ENCODE measurements around the gene ACAN.

ACAN gene

GRCh38 chr15:88863412-88863811 is 60.2 kb downstream of the ACAN start:
- Histone ChIP-seq H3K27me3 (ENCODE audit: insufficient read depth, low read length) (peaks cover 57% of the 10 kb centered on the region), H3K36me3 (ENCODE audit: insufficient read depth, low read length) (no peaks in the 10 kb centered on the region), H3K27ac (ENCODE audit: low read depth, low read length) (no peak overlapping the region), H2AFZ (ENCODE audit: low read length, unreplicated experiment) (no peak overlapping the region), H3K79me2 (ENCODE audit: control insufficient read depth, insufficient read depth, low read length, unreplicated experiment) (no peaks in the 10 kb centered on the region), H3K4me3 (ENCODE audit: low read depth, low read length) (no peak overlapping the region), H3K4me1 (ENCODE audit: control insufficient read depth, insufficient read depth, low read length, unreplicated experiment) (no peaks in the 10 kb centered on the region)

- Histone ChIP-seq H3K4me3 (ENCODE audit: low read depth, low read length) (no peak overlapping the region), H3K36me3 (ENCODE audit: insufficient read depth, low read length) (no peaks in the 10 kb centered on the region), H3K4me1 (ENCODE audit: control insufficient read depth, insufficient read depth, low read length, unreplicated experiment) (no peaks in the 10 kb centered on the region), H3K27ac (ENCODE audit: low read depth, low read length) (no peak overlapping the region), H2AFZ (ENCODE audit: low read length, unreplicated experiment) (no peak overlapping the region), H3K79me2 (ENCODE audit: control insufficient read depth, insufficient read depth, low read length, unreplicated experiment) (no peaks in the 10 kb centered on the region), H3K27me3 (ENCODE audit: insufficient read depth, low read length) (peaks cover 57% of the 10 kb centered on the region)
Measured at GRCh38 chr15:88864861-88865497, 61.7 kb downstream of the ACAN start.

GRCh38 chr15:88865498-88866099 is 62.4 kb downstream of the ACAN start:
- peaks cover 58% of the 10 kb centered on the region for H3K27me3 ChIP-seq (ENCODE audit: insufficient read depth, low read length)
- H3K27ac ChIP-seq (ENCODE audit: low read depth, low read length), result no peak overlapping the region
- H3K79me2 ChIP-seq (ENCODE audit: control insufficient read depth, insufficient read depth, low read length, unreplicated experiment), result no peaks in the 10 kb centered on the region
- H3K4me3 ChIP-seq (ENCODE audit: low read depth, low read length), result no peak overlapping the region
- H2AFZ ChIP-seq (ENCODE audit: low read length, unreplicated experiment), result no peak overlapping the region
- no peaks in the 10 kb centered on the region for H3K36me3 ChIP-seq (ENCODE audit: insufficient read depth, low read length)
- H3K4me1 ChIP-seq (ENCODE audit: control insufficient read depth, insufficient read depth, low read length, unreplicated experiment), result no peaks in the 10 kb centered on the region

- H3K27me3 ChIP-seq (ENCODE audit: insufficient read depth, low read length), result peaks cover 62% of the 10 kb centered on the region
- no peaks in the 10 kb centered on the region for H3K4me1 ChIP-seq (ENCODE audit: control insufficient read depth, insufficient read depth, low read length, unreplicated experiment)
- no peaks in the 10 kb centered on the region for H3K79me2 ChIP-seq (ENCODE audit: control insufficient read depth, insufficient read depth, low read length, unreplicated experiment)
- H3K27ac ChIP-seq (ENCODE audit: low read depth, low read length), result no peak overlapping the region
- no peak overlapping the region for H2AFZ ChIP-seq (ENCODE audit: low read length, unreplicated experiment)
- no peak overlapping the region for H3K4me3 ChIP-seq (ENCODE audit: low read depth, low read length)
- no peaks in the 10 kb centered on the region for H3K36me3 ChIP-seq (ENCODE audit: insufficient read depth, low read length)
Measured at GRCh38 chr15:88866295-88866881, 63.2 kb downstream of the ACAN start.

- Histone ChIP-seq H3K79me2 (ENCODE audit: control insufficient read depth, insufficient read depth, low read length, unreplicated experiment) (no peaks in the 10 kb centered on the region), H3K36me3 (ENCODE audit: insufficient read depth, low read length) (no peaks in the 10 kb centered on the region), H2AFZ (ENCODE audit: low read length, unreplicated experiment) (no peak overlapping the region), H3K27me3 (ENCODE audit: insufficient read depth, low read length) (peaks cover 80% of the 10 kb centered on the region), H3K27ac (ENCODE audit: low read depth, low read length) (no peak overlapping the region), H3K4me3 (ENCODE audit: low read depth, low read length) (no peak overlapping the region), H3K4me1 (ENCODE audit: control insufficient read depth, insufficient read depth, low read length, unreplicated experiment) (no peaks in the 10 kb centered on the region)
Measured at GRCh38 chr15:88871313-88871712, 68.1 kb downstream of the ACAN start.

- no peaks in the 10 kb centered on the region for H3K79me2 ChIP-seq (ENCODE audit: control insufficient read depth, insufficient read depth, low read length, unreplicated experiment)
- peaks cover 74% of the 10 kb centered on the region for H3K27me3 ChIP-seq (ENCODE audit: insufficient read depth, low read length)
- no peak overlapping the region for H3K4me3 ChIP-seq (ENCODE audit: low read depth, low read length)
- no peak overlapping the region for H3K27ac ChIP-seq (ENCODE audit: low read depth, low read length)
- H3K36me3 ChIP-seq (ENCODE audit: insufficient read depth, low read length), result no peaks in the 10 kb centered on the region
- no peaks in the 10 kb centered on the region for H3K4me1 ChIP-seq (ENCODE audit: control insufficient read depth, insufficient read depth, low read length, unreplicated experiment)
- no peak overlapping the region for H2AFZ ChIP-seq (ENCODE audit: low read length, unreplicated experiment)
Measured at GRCh38 chr15:88872106-88872505, 68.9 kb downstream of the ACAN start.

GRCh38 chr15:88872706-88873105 is 69.5 kb downstream of the ACAN start:
- no peaks in the 10 kb centered on the region for H3K4me1 ChIP-seq (ENCODE audit: control insufficient read depth, insufficient read depth, low read length, unreplicated experiment)
- H3K79me2 ChIP-seq (ENCODE audit: control insufficient read depth, insufficient read depth, low read length, unreplicated experiment), result no peaks in the 10 kb centered on the region
- H3K27me3 ChIP-seq (ENCODE audit: insufficient read depth, low read length), result peaks cover 68% of the 10 kb centered on the region
- no peak overlapping the region for H3K4me3 ChIP-seq (ENCODE audit: low read depth, low read length)
- no peak overlapping the region for H2AFZ ChIP-seq (ENCODE audit: low read length, unreplicated experiment)
- no peak overlapping the region for H3K27ac ChIP-seq (ENCODE audit: low read depth, low read length)
- H3K36me3 ChIP-seq (ENCODE audit: insufficient read depth, low read length), result no peaks in the 10 kb centered on the region

DNA sequence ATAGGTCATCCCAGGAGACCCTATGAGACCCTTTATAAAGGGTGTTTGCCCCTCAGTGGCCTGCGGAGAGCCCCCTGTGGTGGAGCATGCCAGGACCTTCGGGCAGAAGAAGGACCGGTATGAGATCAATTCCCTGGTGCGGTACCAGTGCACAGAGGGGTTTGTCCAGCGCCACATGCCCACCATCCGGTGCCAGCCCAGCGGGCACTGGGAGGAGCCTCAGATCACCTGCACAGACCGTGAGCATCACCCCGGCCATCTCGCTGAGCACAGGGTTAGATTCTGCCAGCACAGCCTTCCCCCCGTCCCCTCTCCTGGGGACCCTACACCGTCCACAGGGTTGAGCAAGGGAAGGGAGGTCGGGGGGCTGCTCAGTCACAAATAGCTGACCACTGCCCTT is 70.5 kb downstream of the ACAN start:
- H2AFZ ChIP-seq (ENCODE audit: low read length, unreplicated experiment), result no peak overlapping the region
- H3K27me3 ChIP-seq (ENCODE audit: insufficient read depth, low read length), result peaks cover 57% of the 10 kb centered on the region
- H3K27ac ChIP-seq (ENCODE audit: low read depth, low read length), result no peak overlapping the region
- no peaks in the 10 kb centered on the region for H3K4me1 ChIP-seq (ENCODE audit: control insufficient read depth, insufficient read depth, low read length, unreplicated experiment)
- no peaks in the 10 kb centered on the region for H3K36me3 ChIP-seq (ENCODE audit: insufficient read depth, low read length)
- H3K4me3 ChIP-seq (ENCODE audit: low read depth, low read length), result no peak overlapping the region
- no peaks in the 10 kb centered on the region for H3K79me2 ChIP-seq (ENCODE audit: control insufficient read depth, insufficient read depth, low read length, unreplicated experiment)

DNA sequence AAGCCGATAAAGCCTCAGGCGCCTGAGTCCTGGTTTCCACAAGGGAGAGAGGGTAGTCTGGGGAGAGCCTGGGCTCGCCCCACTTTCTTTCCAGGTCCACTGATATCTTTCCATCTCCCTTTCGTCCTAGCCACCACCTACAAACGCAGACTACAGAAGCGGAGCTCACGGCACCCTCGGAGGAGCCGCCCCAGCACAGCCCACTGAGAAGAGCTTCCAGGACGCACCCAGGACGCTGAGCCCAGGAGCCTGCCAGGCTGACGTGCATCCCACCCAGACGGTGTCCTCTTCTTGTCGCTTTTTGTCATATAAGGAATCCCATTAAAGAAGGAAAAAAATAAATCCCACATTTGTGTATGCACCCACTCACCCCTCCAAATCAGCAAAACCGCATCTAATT is 71.0 kb downstream of the ACAN start:
- Histone ChIP-seq H3K4me3 (ENCODE audit: low read depth, low read length) (no peak overlapping the region), H3K79me2 (ENCODE audit: control insufficient read depth, insufficient read depth, low read length, unreplicated experiment) (no peaks in the 10 kb centered on the region), H3K27ac (ENCODE audit: low read depth, low read length) (no peak overlapping the region), H3K36me3 (ENCODE audit: insufficient read depth, low read length) (no peaks in the 10 kb centered on the region), H2AFZ (ENCODE audit: low read length, unreplicated experiment) (no peak overlapping the region), H3K27me3 (ENCODE audit: insufficient read depth, low read length) (peaks cover 52% of the 10 kb centered on the region), H3K4me1 (ENCODE audit: control insufficient read depth, insufficient read depth, low read length, unreplicated experiment) (no peaks in the 10 kb centered on the region)

- no peaks in the 10 kb centered on the region for H3K4me1 ChIP-seq (ENCODE audit: control insufficient read depth, insufficient read depth, low read length, unreplicated experiment)
- no peaks in the 10 kb centered on the region for H3K36me3 ChIP-seq (ENCODE audit: insufficient read depth, low read length)
- no peak overlapping the region for H3K27ac ChIP-seq (ENCODE audit: low read depth, low read length)
- no peak overlapping the region for H3K4me3 ChIP-seq (ENCODE audit: low read depth, low read length)
- no peaks in the 10 kb centered on the region for H3K79me2 ChIP-seq (ENCODE audit: control insufficient read depth, insufficient read depth, low read length, unreplicated experiment)
- H3K27me3 ChIP-seq (ENCODE audit: insufficient read depth, low read length), result peaks cover 48% of the 10 kb centered on the region
- no peak overlapping the region for H2AFZ ChIP-seq (ENCODE audit: low read length, unreplicated experiment)
Measured at GRCh38 chr15:88874684-88875083, 71.4 kb downstream of the ACAN start.

DNA sequence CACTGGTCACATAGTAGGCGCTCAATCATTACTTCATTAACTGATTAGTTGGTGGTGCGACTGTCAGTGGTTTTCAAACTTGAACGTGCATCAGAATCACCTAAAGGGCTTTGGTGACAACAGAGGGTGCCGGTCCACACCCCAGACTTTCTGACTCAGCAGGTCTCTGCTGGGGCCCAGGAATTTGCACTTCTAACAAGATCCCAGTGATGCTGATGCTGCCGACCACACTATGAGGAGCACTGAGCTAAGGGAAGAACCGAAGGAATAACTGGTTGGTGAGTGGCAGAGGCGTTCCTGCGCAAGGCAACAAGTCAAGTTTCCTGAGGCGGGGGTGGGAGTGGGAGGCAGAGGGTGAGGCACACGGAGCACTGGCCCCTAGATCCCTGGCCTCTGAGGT is 73.3 kb downstream of the ACAN start:
- peaks cover 31% of the 10 kb centered on the region for H3K27me3 ChIP-seq (ENCODE audit: insufficient read depth, low read length)

More for the DNA sequence above, 73.3 kb downstream of the ACAN start:
- Histone ChIP-seq H3K79me2 (ENCODE audit: control insufficient read depth, insufficient read depth, low read length, unreplicated experiment) (no peaks in the 10 kb centered on the region), H3K4me3 (ENCODE audit: low read depth, low read length) (no peak overlapping the region), H3K4me1 (ENCODE audit: control insufficient read depth, insufficient read depth, low read length, unreplicated experiment) (peaks cover 3% of the 10 kb centered on the region), H3K27ac (ENCODE audit: low read depth, low read length) (no peak overlapping the region), H2AFZ (ENCODE audit: low read length, unreplicated experiment) (no peak overlapping the region), H3K36me3 (ENCODE audit: insufficient read depth, low read length) (no peaks in the 10 kb centered on the region)

Measured in ACC112 (cell line).